Stimulated activated CD4-positive, alpha-beta T cell treated with anti-CD3 and anti-CD28 coated beads, Interleukin-1b, Interleukin-23, amount 100 ng/mL, for 48 hours (primary cell): ENCODE results near the gene RNF112.

Experiments used
- DNase-seq: peaks from one replicate; pipeline ENCODE4 v3.0.0-alpha.2; 2020

Gene RNF112

GRCh38 chr17:19388791-19389785, 21.9 kb upstream of the RNF112 start:
- no peak for DNase-seq

GRCh38 chr17:19390951-19391350, 20.1 kb upstream of the RNF112 start:
- DNase-seq = no peak

- no peak for DNase-seq
Measured at GRCh38 chr17:19391432-19391831, 19.6 kb upstream of the RNF112 start.

GRCh38 chr17:19392303-19392702, 18.7 kb upstream of the RNF112 start:
- DNase-seq = no peak

- no peak for DNase-seq
Measured at GRCh38 chr17:19397556-19398041, 13.4 kb upstream of the RNF112 start.

GRCh38 chr17:19398301-19399181, 12.5 kb upstream of the RNF112 start:
- DNase-seq = no peak

GRCh38 chr17:19399750-19400450, 11.1 kb upstream of the RNF112 start:
- no peak for DNase-seq

- no peak for DNase-seq
Measured at GRCh38 chr17:19401321-19402010, 9.6 kb upstream of the RNF112 start.

- no peak for DNase-seq
Measured at GRCh38 chr17:19402171-19402570, 8.9 kb upstream of the RNF112 start.

GRCh38 chr17:19403021-19403420, 8.0 kb upstream of the RNF112 start:
- DNase-seq = no peak

GRCh38 chr17:19404264-19404663, 6.8 kb upstream of the RNF112 start:
- no peak for DNase-seq

- no peak for DNase-seq
Measured at GRCh38 chr17:19405114-19405513, 5.9 kb upstream of the RNF112 start.

- DNase-seq = no peak
Measured at GRCh38 chr17:19407601-19408345, 3.3 kb upstream of the RNF112 start.

GRCh38 chr17:19408346-19408710, 2.7 kb upstream of the RNF112 start:
- no peak for DNase-seq

GRCh38 chr17:19409066-19409465, 2.0 kb upstream of the RNF112 start:
- no peak for DNase-seq

GRCh38 chr17:19409509-19409908, 1.5 kb upstream of the RNF112 start:
- peak; percentile 22 for DNase-seq

- DNase-seq = no peak
Measured at GRCh38 chr17:19410091-19410490, 941 bp upstream of the RNF112 start.

GRCh38 chr17:19411631-19412030, 599 bp downstream of the RNF112 start:
- no peak for DNase-seq

GRCh38 chr17:19412510-19412909, 1.5 kb downstream of the RNF112 start:
- no peak for DNase-seq

- DNase-seq = no peak
Measured at GRCh38 chr17:19412984-19413383, 2.0 kb downstream of the RNF112 start.

GRCh38 chr17:19413761-19414160, 2.7 kb downstream of the RNF112 start:
- DNase-seq = no peak
